Measurements from ENCODE around the gene ZNF256. TPM values are rescaled to one million over a fixed set of nuclear protein-coding genes. Genes with fewer than 3 reads are reported as not detected.
"Not testable (repeated sequence)": the region's sequence is repeated elsewhere in the genome, so short reads cannot be mapped to it uniquely, and the experiment has no call there.

Gene ZNF256
- total RNA-seq, 1 donor from 2014 or later = 3.8 TPM

DNA sequence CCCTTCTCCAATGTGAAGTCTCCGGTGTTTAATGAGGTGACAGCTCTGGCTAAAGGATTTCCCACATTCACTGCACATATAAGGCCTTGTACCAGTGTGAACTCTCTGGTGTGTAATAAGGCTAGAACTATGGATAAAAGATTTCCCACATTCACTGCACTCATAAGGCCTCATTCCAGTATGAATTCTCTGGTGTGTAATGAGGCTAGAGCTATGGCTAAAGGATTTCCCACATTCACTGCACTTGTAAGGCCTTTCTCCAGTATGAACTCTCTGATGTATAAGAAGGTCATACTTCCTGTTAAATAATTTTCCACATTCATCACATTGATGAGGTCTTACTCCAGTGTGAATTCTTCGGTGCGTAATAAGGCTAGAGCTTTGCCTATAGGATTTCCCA is 5.9 kb downstream of the ZNF256 start:
- Histone ChIP-seq H3K36me3 (peaks cover 42 to 64% of the 10 kb centered on the region in 2 donors), H3K9me3 (peaks cover 80 to 97% of the 10 kb centered on the region in 2 donors), H3K27me3 (no peaks in the 10 kb centered on the region), H3K4me3 (no peak overlapping the region), H3K4me1 (no peaks in the 10 kb centered on the region), H3K27ac (no peak overlapping the region)
- intact Hi-C loops (cut with DNase I) = no loop called here
- no peak for TF ChIP-seq CTCF (IDR thresholded peaks at IDR 0.05)
- DNase-seq (ENCODE audit: low spot score in 2 of 2) = no peak

GRCh38 chr19:57935731-57936130 is 11.8 kb downstream of the ZNF256 start:
- H3K27ac ChIP-seq = no peak overlapping the region
- H3K4me3 ChIP-seq = no peak overlapping the region
- intact Hi-C loops (cut with DNase I) = no loop called here
- H3K4me1 ChIP-seq = no peaks in the 10 kb centered on the region
- H3K36me3 ChIP-seq = peaks cover 8 to 31% of the 10 kb centered on the region in 2 donors
- no peak for DNase-seq (ENCODE audit: low spot score in 2 of 2)
- H3K27me3 ChIP-seq = no peaks in the 10 kb centered on the region
- peaks cover 71 to 98% of the 10 kb centered on the region in 2 donors for H3K9me3 ChIP-seq
- no peak for TF ChIP-seq CTCF (IDR thresholded peaks at IDR 0.05)

- no peak for TF ChIP-seq CTCF (IDR thresholded peaks at IDR 0.05)
- H3K27me3 ChIP-seq = no peaks in the 10 kb centered on the region
- peak in 1 of 2 donors; percentile 68 for DNase-seq (ENCODE audit: low spot score in 2 of 2)
- H3K36me3 ChIP-seq = peaks cover 7 to 31% of the 10 kb centered on the region in 2 donors
- no peaks in the 10 kb centered on the region for H3K4me1 ChIP-seq
- intact Hi-C loops (cut with DNase I) = no loop called here
- H3K4me3 ChIP-seq = peak within 1 kb of the TSS; percentile 49 to 65
- H3K27ac ChIP-seq = no peak within 1 kb of the TSS
- H3K9me3 ChIP-seq = peaks cover 76 to 98% of the 10 kb centered on the region in 2 donors
These were observed 12.5 kb downstream of the ZNF256 start, which contains the start of gene ZNF418 for GRCh38 chr19:57934820-57935665. Gene ZNF418, minus strand, starts transcription at chr19:57935402. Its CDS starts 1,580 bp downstream, at chr19:57933822.

DNA sequence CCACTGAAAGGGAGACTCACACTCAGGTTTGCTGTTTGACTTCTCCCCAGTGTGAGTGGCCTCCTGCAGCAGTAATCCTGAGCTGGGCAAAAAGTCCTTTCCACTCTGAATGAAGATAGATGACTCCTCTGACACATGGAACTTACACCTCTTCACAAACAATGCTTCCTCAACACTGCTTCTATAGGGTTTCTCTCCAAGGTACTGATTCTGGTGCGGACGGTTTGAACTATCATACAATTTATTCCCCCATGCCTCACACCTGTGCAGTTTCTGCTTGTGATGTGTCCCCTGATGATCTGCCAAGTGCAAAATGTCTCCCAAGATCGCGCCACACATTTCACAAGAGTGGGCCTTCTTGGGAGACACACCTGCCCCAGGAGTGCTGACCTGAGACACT is 19.9 kb downstream of the ZNF256 start:
- peaks cover 2 to 44% of the 10 kb centered on the region in 2 donors for H3K36me3 ChIP-seq
- DNase-seq (ENCODE audit: low spot score in 2 of 2) = no peak
- TF ChIP-seq CTCF (IDR thresholded peaks at IDR 0.05) = no peak
- H3K4me1 ChIP-seq = no peaks in the 10 kb centered on the region
- H3K9me3 ChIP-seq = peaks cover 63 to 99% of the 10 kb centered on the region in 2 donors
- intact Hi-C loops (cut with DNase I) = loop anchor here (10.0 kb wide), 1 partner anchor 353 kb away; the partner anchor contains the start of gene ZNF416
- no peak overlapping the region for H3K4me3 ChIP-seq
- H3K27ac ChIP-seq = no peak overlapping the region
- H3K27me3 ChIP-seq = no peaks in the 10 kb centered on the region

GRCh38 chr19:57916168-57916995 is 31.1 kb downstream of the ZNF256 start, which contains the start of gene ZNF417:
Gene ZNF417, minus strand, starts transcription at chr19:57916592. Its CDS starts 181 bp downstream, at chr19:57916411.
- H3K27me3 ChIP-seq, H3K4me1 ChIP-seq: not testable (repeated sequence)
- DNase-seq (ENCODE audit: low spot score in 2 of 2) = peak; percentile 50 to 92
- Histone ChIP-seq H3K36me3 (peaks cover 20 to 41% of the 10 kb centered on the region in 2 donors), H3K4me3 (peak within 1 kb of the TSS; percentile 86 to 89), H3K9me3 (peaks cover 13 to 53% of the 10 kb centered on the region in 2 donors), H3K27ac (peak within 1 kb of the TSS; percentile 70 to 80)
- intact Hi-C loops (cut with DNase I) = loop anchor here (1.0 to 5.0 kb wide), 3 partner anchors 86 to 236 kb away; partner anchors contain the start of genes ZNF329, ZNF552 and ZNF606
- peak in 1 of 3 experiments; percentile 16 for TF ChIP-seq CTCF (IDR thresholded peaks at IDR 0.05)
